Stimulated activated CD4-positive, alpha-beta T cell treated with anti-CD3 and anti-CD28 coated beads, Interleukin-4, amount 100 ng/mL, for 1 hour (primary cell): ENCODE data around the gene MTARC2.

Source experiments
- DNase-seq: peaks from one replicate; pipeline ENCODE4 v3.0.0-alpha.2; 2020

The MTARC2 gene

GRCh38 chr1:220804202-220804586, 56.1 kb downstream of the MTARC2 start:
- no peak for DNase-seq

DNA sequence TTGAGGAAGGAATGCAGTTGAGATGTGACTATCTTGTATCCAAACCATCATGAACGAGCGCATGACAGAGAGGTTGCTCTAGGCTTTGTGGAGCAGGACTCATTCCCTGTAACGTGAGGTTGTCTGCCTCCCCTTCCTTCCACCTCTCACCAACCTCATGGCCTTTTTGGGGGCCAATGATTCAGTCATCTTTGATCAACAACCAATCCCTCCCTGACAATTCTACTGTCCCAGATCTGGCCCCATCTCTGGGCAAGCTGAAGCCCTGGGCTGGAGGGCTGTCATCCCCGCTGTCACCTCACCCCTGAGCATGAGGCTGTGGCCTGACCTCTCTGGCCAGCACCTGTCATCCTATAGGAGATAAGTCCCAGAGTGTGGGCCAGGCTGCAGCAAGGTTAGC, 58.3 kb downstream of the MTARC2 start:
- DNase-seq: no peak

- DNase-seq: no peak
Measured at GRCh38 chr1:220807726-220808125, 59.6 kb downstream of the MTARC2 start.

DNA sequence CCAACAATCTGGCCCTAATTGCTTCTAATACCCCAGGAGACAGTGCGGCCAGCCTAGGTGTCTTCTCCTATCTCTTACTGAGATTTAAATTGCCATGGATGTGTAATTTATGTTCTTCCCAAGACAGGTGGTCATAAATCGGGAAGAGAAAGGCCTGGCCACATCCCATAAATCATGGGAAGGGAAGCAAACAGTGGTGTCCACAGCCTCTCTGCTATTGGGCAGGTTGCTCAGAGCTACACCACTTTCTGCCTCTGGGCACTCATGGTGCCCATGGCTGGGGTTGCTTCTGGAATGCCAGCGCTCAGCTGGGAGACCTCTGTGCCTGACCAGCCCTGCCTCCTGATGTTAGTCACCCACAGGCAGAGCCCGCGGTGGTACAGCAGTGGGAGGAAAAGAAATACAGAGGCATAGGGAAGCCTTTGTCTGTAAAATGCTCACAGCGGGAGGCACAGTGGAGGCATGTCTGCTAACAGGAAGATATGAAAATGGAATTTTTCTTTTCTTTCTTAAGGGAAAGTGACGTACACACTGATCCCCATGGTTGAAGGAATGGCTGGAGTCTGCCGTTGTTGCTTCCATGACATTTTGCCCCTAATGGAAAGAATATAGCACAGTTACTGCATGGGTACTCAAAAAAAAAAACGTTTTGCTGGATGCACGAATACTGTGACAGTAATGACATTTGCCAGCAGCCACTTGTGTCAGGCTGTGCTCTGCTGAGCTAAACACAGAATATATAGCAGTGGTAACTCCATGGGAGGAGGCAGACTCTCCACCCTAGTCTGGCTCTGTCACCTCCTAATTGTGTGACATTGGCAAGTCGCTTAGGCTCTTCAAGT, 60.4 kb downstream of the MTARC2 start:
- DNase-seq: no peak

GRCh38 chr1:220809187-220809550, 61.0 kb downstream of the MTARC2 start:
- no peak for DNase-seq

GRCh38 chr1:220809704-220810103, 61.6 kb downstream of the MTARC2 start:
- no peak for DNase-seq

- peak; percentile 71 for DNase-seq
Measured at GRCh38 chr1:220810179-220810653, 62.1 kb downstream of the MTARC2 start.

DNA sequence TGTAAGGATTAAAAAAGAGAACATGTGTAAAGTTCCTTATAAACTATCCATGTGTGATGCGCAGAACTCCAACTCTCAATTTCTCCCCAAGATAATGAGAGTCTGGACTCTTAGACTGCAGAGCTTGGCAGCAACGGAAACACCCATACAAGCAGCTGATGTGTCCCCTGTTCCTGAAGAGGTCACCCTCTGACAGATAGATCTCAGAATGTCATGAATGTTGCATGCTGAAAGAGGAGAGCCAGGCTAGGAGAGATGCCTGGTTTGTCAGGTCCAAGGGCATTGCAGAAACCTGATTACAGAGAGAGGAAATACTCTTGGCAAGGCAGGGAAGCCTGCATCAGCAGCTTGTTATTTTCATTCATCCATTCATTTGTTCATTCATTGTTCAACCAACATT, 62.8 kb downstream of the MTARC2 start:
- DNase-seq: no peak

- DNase-seq: no peak
Measured at GRCh38 chr1:220811695-220812094, 63.6 kb downstream of the MTARC2 start.

GRCh38 chr1:220812308-220812707, 64.2 kb downstream of the MTARC2 start:
- no peak for DNase-seq

DNA sequence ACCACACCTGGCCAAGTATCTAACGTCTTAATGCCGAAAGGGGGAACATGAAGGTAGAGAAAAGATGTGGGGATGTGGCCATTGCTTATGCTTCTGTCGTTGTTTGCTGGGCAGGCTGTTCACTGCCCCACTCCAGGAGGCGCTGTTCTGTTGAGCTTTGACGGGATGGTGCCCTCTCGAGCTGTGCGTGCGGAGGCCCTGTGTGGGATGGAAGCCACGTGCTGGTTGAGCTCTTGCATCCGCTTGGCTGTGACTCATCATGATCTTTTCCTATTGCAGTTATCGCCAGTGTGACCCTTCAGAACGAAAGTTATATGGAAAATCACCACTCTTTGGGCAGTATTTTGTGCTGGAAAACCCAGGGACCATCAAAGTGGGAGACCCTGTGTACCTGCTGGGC, 64.9 kb downstream of the MTARC2 start:
- no peak for DNase-seq

DNA sequence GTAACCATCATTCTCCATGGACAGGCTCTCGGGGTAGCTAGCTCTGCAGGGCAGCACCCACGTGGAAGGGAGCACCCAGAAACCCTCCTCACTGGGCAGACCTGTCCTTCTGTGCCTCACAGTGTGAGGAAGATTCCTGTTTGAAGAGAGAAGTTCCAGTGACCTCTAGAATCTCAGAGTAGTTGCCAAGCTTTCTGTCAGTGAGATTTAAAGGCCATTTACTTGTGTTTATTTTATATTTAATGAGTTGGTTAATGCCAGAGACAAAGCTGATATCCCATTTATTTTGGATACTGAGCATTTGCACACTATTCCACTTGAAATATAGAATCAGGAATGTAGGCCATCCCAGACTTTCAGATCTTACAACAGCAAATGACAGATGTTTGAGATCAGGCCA, 67.3 kb downstream of the MTARC2 start:
- no peak for DNase-seq

DNA sequence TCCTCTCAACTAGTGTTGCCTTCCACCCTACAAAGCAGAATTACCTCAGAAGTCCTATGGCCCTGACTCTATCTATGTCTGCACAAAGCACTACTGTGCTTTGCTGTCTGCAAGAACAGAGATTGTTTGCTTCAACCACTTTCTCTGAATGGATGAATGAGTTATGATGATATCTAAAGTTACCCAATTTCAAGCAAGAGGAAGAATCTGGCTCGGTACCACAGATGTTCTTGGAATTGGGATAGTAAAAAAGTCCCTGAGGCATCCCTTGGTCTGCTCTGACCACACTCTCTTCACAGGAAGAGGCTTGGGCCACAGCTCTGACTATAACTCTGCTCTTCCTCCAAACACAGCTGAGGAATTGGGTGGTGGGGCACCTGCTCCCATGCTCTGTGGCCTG, 69.8 kb downstream of the MTARC2 start:
- DNase-seq: no peak

DNA sequence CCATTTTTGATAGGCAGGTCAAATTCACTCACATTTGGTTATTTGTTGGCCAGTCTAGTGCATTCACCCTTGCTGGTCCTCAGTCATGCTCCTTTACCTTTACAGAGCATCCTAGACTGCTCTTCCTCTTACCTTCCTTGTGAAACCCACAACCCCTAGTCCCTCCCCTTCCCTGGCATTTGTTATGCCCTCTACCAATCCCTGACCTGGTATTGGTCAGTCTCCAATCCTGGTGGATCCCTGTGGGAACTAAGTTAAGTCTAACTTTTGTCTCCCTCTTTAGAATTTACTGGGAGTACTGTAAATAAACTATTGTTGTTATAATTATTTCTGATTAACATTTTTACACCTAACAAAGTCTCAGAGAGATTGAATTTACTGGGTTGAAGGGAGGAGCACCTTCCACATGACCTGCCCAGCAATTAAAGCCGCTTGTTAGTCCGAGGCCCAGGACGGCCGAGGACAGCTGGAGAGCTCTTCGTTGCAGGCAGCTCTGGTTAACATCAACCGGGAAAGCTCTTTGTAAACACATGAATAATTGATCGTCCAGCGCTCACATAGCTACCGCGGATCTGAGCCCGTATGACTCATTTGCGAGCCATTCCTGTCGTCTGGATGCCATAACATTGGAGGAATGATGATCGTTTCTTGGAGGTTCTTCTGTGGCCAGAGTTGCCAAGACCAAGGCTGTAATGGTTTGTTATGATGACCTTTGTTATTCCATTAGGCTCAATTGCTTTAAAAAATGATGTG, 70.5 kb downstream of the MTARC2 start:
- no peak for DNase-seq

- DNase-seq: no peak
Measured at GRCh38 chr1:220819467-220820026, 71.4 kb downstream of the MTARC2 start.

- no peak for DNase-seq
Measured at GRCh38 chr1:220824031-220824989, 76.2 kb downstream of the MTARC2 start.

DNA sequence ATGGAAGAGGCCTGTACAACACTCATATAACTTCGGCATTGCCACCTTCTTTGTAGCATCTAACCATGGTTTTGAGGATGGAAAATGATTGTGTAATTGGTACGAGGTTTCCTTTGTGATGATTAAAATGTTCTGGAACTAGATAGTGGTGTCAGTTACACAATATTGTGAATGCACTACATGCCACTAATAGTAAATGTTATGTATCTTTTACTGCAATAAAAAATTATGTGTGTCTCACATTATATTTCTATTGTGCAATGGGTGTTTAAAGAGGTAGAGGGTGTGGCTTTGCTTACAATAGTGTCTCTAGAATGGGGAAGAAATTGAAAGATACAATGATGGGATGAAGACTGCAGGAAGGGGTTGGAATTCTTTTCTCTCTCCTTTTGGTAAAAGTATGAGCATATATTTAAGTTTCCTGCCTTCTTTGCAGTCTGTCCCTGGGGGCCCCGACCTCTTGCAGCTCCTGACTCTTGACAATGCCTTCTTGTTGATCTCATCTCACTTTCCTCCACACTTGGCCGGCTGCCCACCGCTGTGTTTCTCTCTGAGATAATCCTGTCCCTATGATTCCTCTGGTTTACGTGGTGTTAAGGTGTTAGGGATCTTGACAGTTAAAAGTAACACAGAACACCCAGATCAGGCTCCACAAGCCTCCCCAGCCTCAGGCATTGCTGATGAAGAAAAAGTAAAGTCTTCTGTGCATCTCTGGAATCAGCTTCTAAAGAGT, 77.9 kb downstream of the MTARC2 start:
- no peak for DNase-seq

- DNase-seq: no peak
Measured at GRCh38 chr1:220826729-220827128, 78.6 kb downstream of the MTARC2 start.

- DNase-seq: no peak
Measured at GRCh38 chr1:220827445-220828178, 79.5 kb downstream of the MTARC2 start.

DNA sequence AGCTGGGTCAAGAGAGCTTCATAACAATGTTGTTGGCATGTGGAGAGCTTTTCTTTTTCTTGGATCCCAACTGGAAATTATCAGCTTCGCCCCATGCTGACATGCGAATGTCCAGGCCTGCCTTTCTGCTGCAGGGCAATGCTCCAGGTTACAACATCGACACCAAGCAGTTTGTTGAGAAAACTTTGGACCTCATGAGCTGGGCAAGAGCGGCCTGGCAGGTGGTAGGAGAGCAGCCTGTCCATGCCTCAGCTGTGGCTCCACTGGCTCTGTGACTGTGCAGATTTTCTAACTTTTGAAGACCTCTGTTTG, 80.0 kb downstream of the MTARC2 start:
- DNase-seq: no peak

- no peak for DNase-seq
Measured at GRCh38 chr1:220828950-220829586, 80.9 kb downstream of the MTARC2 start.
